Measurements from ENCODE around the gene APBA3. TPM values are rescaled to one million over a fixed set of nuclear protein-coding genes. Genes with fewer than 3 reads are reported as not detected.
"Not testable (repeated sequence)": the region's sequence is repeated elsewhere in the genome, so short reads cannot be mapped to it uniquely, and the experiment has no call there.

APBA3 gene
- total RNA-seq, 2 experiments from 2014 or later = 54.5 to 61.9 TPM

GRCh38 chr19:3765121-3765520 lies 3.6 kb upstream of the APBA3 start:
- Mint-ChIP-seq H3K27ac (no peak overlapping the region), H3K4me1 (peaks cover 25% of the 10 kb centered on the region)

DNA sequence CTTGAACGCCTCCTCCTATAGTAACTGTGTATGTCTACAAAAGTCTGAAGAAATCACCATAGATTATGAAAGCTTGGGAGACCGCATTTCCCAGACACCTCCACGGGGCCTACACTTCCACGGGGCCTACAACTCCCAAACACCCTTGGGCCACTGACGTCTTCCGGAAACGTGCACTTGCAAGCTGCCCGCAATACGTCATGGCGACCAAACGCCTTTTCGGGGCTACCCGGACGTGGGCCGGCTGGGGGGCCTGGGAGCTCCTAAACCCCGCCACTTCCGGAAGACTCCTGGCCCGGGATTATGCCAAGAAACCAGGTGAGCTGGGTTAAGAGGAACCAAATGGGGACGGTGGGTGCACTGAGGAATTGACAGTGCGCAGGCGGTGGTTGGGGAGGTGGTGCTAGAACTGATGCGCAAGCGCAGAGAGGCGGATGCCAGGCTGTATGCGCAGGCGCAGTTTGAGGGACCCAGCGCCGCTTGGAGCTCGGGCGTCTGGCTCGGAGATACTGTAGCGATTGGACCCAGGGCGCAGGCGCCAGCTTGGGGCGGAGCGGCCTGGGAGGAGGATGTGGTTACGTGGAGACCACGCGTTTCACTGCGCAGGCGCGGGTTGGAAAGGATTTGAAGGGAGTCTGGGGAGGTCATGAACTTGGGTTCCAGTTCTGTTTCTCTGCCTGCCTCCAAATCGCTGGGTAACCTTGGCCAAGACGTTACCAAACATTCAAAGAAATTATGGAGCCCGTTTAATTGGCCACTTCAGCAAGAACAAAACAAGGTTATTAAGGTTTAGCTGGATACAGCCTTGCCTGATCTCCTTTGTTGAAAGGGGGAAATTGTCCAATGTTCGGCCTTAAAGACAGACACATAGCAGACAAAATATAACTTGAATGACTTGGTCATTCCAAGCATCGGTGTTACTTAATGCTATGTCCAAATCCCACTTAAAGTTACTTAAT lies 1.3 kb upstream of the APBA3 start, which contains the start of gene MRPL54:
MRPL54 (plus strand) TSS at position 182 of the 959 bp plus-strand sequence; CDS start at position 201, 19 bp downstream.
- peaks cover 22% of the 10 kb centered on the region for H3K4me1 Mint-ChIP-seq
- H3K4me3 Mint-ChIP-seq = peak within 1 kb of the TSS; percentile 99
- H3K36me3 Mint-ChIP-seq = peaks cover 13% of the 10 kb centered on the region
- peaks cover 1% of the 10 kb centered on the region for H3K9me3 Mint-ChIP-seq
- DNase-seq (peak; percentile 99), ATAC-seq (ENCODE audit: low read depth) (peak; percentile 84)
- no peaks in the 10 kb centered on the region for H3K27me3 Mint-ChIP-seq
- peak within 1 kb of the TSS; percentile 100 for H3K27ac Mint-ChIP-seq
- POLR2A ChIA-PET = interaction anchor here (0.6 to 4.1 kb wide), 18 partner anchors 8 to 328 kb away, joined by 3 to 54 read pairs (median 4); partner anchors contain the start of gene EEF2

More at GRCh38 chr19:3765121-3765520, 3.6 kb upstream of the APBA3 start:
- POLR2A ChIA-PET = no interaction called here
- Mint-ChIP-seq H3K4me3 (no peak overlapping the region), H3K36me3 (peaks cover 16% of the 10 kb centered on the region), H3K27me3 (no peaks in the 10 kb centered on the region), H3K9me3 (peaks cover 1% of the 10 kb centered on the region)
- no peak for ATAC-seq (ENCODE audit: low read depth)
- DNase-seq = no peak

GRCh38 chr19:3762130-3762473 lies 610 bp upstream of the APBA3 start:
- DNase-seq (no peak), ATAC-seq (ENCODE audit: low read depth) (no peak)
- Mint-ChIP-seq H3K27ac (peak overlapping the region; percentile 100), H3K4me1 (peaks cover 22% of the 10 kb centered on the region), H3K36me3 (peaks cover 13% of the 10 kb centered on the region), H3K4me3 (peak overlapping the region; percentile 99), H3K27me3 (no peaks in the 10 kb centered on the region), H3K9me3 (peaks cover 1% of the 10 kb centered on the region)
- POLR2A ChIA-PET = interaction anchor here (0.6 to 4.1 kb wide), 13 partner anchors 9 to 553 kb away, joined by 3 to 54 read pairs (median 6); partner anchors contain the start of gene EEF2

DNA sequence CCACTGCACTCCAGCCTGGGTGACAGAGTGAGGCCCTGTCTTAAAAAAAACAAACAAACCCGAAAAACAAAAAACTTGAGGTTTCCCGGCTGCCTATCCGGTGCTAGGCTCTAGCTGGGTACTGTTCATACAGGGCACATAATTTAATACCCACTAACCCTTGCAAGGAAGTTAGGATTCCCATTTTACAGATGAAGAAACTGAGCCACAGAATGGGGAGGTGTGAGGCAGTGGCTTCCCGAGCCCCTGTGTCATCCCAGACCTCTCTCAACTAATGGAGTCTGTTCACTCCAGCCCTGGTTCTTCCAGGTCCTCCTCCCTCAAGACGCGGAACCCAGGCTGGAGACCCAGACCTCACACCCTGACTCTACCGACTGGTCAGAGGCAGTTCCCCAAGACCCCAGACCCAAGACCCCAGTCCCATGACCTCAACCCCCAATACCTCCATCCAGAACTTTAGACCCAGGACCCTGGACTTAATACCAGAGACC lies 576 bp downstream of the APBA3 start:
- DNase-seq (no peak), ATAC-seq (ENCODE audit: low read depth) (no peak)
- H3K4me1 Mint-ChIP-seq = peaks cover 17% of the 10 kb centered on the region
- H3K27ac Mint-ChIP-seq = peak overlapping the region; percentile 98
- H3K36me3 Mint-ChIP-seq = peaks cover 6% of the 10 kb centered on the region
- peaks cover 1% of the 10 kb centered on the region for H3K9me3 Mint-ChIP-seq
- POLR2A ChIA-PET = interaction anchor here (0.6 to 4.1 kb wide), 5 partner anchors 21 to 101 kb away, joined by 3 to 54 read pairs (median 16); no protein-coding TSS in a partner anchor
- no peaks in the 10 kb centered on the region for H3K27me3 Mint-ChIP-seq
- H3K4me3 Mint-ChIP-seq = peak overlapping the region; percentile 99

GRCh38 chr19:3759482-3760254 lies 1.8 kb downstream of the APBA3 start:
- H3K4me3 Mint-ChIP-seq = peak overlapping the region; percentile 40
- H3K27ac Mint-ChIP-seq = no peak overlapping the region
- POLR2A ChIA-PET = interaction anchor here (3.3 to 4.1 kb wide), 2 partner anchors 53 to 61 kb away, joined by 47 to 54 read pairs; no protein-coding TSS in a partner anchor
- H3K9me3 Mint-ChIP-seq = peaks cover 1% of the 10 kb centered on the region
- H3K36me3 Mint-ChIP-seq = peaks cover 9% of the 10 kb centered on the region
- H3K27me3 Mint-ChIP-seq = no peaks in the 10 kb centered on the region
- peaks cover 23% of the 10 kb centered on the region for H3K4me1 Mint-ChIP-seq
- ATAC-seq (ENCODE audit: low read depth) (no peak), DNase-seq (no peak)

DNA sequence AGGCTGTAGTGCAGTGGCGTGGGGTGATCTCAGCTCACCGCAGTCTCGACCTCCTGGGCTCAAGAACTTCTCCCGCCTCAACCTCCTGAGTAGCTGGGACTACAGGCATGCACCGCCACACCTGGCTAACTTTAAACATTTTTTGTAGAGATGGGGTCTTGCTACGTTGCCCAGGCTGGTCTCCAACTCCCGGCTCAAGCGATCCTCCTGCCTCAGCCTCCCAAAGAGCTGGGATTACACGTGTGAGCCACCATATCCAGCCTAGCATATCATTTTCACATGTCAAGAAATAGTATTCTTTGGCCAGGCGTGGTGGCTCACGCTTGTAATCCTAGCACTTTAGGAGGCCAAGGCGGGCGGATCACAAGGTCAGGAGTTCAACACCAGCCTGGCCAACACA lies 3.2 kb downstream of the APBA3 start:
- H3K9me3 Mint-ChIP-seq = not testable (repeated sequence)
- peaks cover 24% of the 10 kb centered on the region for H3K4me1 Mint-ChIP-seq

DNA sequence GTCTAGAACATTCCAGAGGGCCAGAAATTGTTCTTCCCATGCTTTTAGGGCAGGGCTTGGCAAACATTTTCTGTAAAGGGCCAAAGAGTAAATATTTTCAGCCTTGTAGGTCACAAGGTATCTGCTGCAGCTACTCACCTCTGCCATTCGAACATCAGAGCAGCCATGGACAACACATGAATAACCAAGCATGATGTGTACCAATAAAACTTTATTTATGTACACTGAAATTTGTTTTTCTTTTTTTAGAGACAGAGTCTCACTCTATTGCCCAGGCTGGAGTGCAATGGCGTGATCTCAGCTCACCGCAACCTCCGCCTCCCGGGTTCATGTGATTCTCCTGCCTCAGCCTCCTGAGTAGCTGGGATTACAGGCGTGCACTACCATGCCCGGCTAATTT lies 3.8 kb downstream of the APBA3 start:
- H3K27ac Mint-ChIP-seq; ATAC-seq (ENCODE audit: low read depth); H3K27me3 Mint-ChIP-seq; H3K4me3 Mint-ChIP-seq; H3K9me3 Mint-ChIP-seq; DNase-seq: not testable (repeated sequence)
- POLR2A ChIA-PET = interaction anchor here (1.1 kb wide), 1 partner anchor 12 kb away, joined by 5 read pairs; no protein-coding TSS in a partner anchor
- Mint-ChIP-seq H3K4me1 (peaks cover 18% of the 10 kb centered on the region), H3K36me3 (peaks cover 11% of the 10 kb centered on the region)

More for the DNA sequence above, 3.2 kb downstream of the APBA3 start:
- H3K4me3 Mint-ChIP-seq; H3K27ac Mint-ChIP-seq; H3K27me3 Mint-ChIP-seq; POLR2A ChIA-PET; ATAC-seq (ENCODE audit: low read depth); DNase-seq; H3K36me3 Mint-ChIP-seq: not testable (repeated sequence)

DNA sequence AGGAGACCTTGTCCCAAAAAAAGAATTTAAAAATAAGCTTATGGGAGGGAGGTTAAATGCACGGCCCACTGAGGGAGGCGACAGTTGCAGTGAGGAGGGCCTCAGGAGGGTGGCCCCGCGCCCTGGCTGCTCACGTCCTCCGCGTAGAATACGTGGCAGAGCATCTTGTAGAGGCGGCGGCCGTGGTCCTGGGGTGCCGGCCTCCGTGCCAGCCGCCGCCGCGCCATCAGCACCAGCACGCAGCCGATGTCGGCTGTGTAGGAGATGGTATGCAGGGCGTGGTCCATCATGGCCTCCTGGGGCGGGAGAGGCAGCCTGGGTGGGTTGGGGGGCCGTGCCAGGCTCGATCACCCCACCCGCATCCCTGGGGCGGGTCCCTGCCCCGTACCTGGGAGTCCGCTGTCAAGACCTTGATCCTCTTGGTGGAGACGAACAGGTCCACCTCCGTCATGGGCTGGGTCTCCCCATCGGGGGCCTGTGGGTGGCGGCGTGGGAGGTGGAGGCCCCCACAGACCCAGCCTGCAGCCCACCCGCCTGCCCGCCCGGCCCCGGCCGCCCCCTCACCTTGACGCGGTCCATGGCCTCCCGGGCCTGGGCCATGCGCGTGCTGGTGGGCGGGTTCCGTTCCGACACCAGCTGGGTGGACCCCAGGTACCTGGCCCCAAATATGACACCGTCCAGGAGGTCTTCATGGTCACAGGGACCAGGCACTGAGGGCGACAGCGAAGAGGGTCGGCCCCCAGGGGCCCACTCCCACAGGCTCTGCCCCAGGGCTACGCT lies 7.7 kb downstream of the APBA3 start:
- no peaks in the 10 kb centered on the region for H3K9me3 Mint-ChIP-seq
- DNase-seq = no peak
- peaks cover 27% of the 10 kb centered on the region for H3K36me3 Mint-ChIP-seq
- H3K4me3 Mint-ChIP-seq = no peak overlapping the region
- H3K27ac Mint-ChIP-seq = no peak overlapping the region
- ATAC-seq (ENCODE audit: low read depth) = no peak
- no peaks in the 10 kb centered on the region for H3K27me3 Mint-ChIP-seq
- peaks cover 9% of the 10 kb centered on the region for H3K4me1 Mint-ChIP-seq
- POLR2A ChIA-PET = no interaction called here

GRCh38 chr19:3752492-3752891 lies 9.0 kb downstream of the APBA3 start:
- no peaks in the 10 kb centered on the region for H3K27me3 Mint-ChIP-seq
- H3K4me3 Mint-ChIP-seq = no peak overlapping the region
- POLR2A ChIA-PET = no interaction called here
- ATAC-seq (ENCODE audit: low read depth) (no peak), DNase-seq (no peak)
- no peaks in the 10 kb centered on the region for H3K9me3 Mint-ChIP-seq
- peaks cover 9% of the 10 kb centered on the region for H3K4me1 Mint-ChIP-seq
- no peak overlapping the region for H3K27ac Mint-ChIP-seq
- H3K36me3 Mint-ChIP-seq = peaks cover 27% of the 10 kb centered on the region

DNA sequence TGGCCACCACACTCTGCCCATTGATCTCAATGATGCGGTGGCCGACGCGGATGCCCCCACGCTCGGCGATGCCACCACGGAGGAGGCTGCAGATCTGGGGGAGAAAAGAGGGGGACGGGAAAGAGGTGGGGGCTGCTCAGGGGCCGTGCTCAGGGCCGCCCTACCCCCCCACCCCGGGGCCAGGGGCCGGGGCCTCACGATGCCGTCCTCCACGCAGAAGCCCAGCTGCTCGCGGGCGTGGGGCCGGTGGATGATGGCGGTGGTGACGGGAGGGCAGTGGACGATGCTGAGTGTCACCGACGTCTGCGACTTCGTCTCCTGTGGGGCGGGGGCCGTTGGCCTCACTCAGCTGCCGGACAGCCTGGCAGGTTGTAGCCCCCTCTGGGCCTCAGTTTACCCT lies 10.3 kb downstream of the APBA3 start:
- peaks cover 27% of the 10 kb centered on the region for H3K36me3 Mint-ChIP-seq
- POLR2A ChIA-PET = no interaction called here
- ATAC-seq (ENCODE audit: low read depth) (no peak), DNase-seq (no peak)
- no peaks in the 10 kb centered on the region for H3K9me3 Mint-ChIP-seq
- H3K27ac Mint-ChIP-seq = no peak overlapping the region
- no peak overlapping the region for H3K4me3 Mint-ChIP-seq
- H3K4me1 Mint-ChIP-seq = peaks cover 7% of the 10 kb centered on the region
- no peaks in the 10 kb centered on the region for H3K27me3 Mint-ChIP-seq

DNA sequence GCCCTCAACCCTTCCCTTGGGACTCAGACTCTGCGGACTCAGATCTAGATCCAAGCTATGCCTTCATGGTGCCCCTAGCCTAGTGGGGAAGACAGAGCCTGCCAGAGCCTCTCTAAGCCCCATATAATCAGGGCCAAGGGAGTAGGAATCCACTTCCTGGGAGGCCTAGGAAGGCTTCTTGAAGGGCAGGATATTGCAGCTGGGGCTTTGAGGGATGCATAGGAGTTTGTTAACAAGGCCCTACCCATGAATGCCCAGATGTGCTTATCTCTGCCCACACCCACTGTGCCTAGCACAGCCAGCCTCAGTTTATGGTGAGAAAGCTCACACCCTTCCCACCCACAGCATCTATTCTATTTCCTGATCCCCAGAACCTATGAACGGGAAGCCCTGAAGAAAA lies 11.3 kb downstream of the APBA3 start:
- no peaks in the 10 kb centered on the region for H3K27me3 Mint-ChIP-seq
- POLR2A ChIA-PET = no interaction called here
- ATAC-seq (ENCODE audit: low read depth) = no peak
- no peak overlapping the region for H3K4me3 Mint-ChIP-seq
- H3K4me1 Mint-ChIP-seq = peaks cover 4% of the 10 kb centered on the region
- no peaks in the 10 kb centered on the region for H3K9me3 Mint-ChIP-seq
- H3K36me3 Mint-ChIP-seq = peaks cover 27% of the 10 kb centered on the region
- no peak overlapping the region for H3K27ac Mint-ChIP-seq
- no peak for DNase-seq

DNA sequence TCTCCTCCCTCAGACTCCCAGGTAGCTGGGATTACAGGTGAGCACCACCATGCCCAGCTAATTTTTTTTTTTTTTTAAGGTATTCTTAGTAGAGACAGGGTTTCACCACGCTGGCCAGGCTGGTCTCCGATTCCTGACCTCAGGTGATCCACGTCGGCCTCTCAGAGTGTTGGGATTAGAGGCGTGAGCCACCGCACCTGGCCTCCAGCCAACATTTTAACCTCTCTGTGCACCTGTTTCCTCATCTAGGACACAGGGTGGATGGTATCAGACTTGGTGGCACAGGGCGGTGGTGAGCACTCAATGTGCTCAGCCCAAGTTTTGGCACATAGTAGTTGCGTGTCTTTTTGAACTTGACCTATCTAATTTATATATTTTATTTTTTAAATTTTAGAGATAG lies 12.5 kb downstream of the APBA3 start:
- no peak overlapping the region for H3K27ac Mint-ChIP-seq
- POLR2A ChIA-PET = interaction anchor here (0.5 kb wide), 1 partner anchor 17 kb away, joined by 3 read pairs; no protein-coding TSS in a partner anchor

More for the DNA sequence above, 12.5 kb downstream of the APBA3 start:
- no peaks in the 10 kb centered on the region for H3K4me1 Mint-ChIP-seq
- H3K9me3 Mint-ChIP-seq = no peaks in the 10 kb centered on the region
- H3K4me3 Mint-ChIP-seq = no peak overlapping the region
- ATAC-seq (ENCODE audit: low read depth) (no peak), DNase-seq (no peak)
- H3K36me3 Mint-ChIP-seq = peaks cover 24% of the 10 kb centered on the region
- no peaks in the 10 kb centered on the region for H3K27me3 Mint-ChIP-seq

Data from activated naive CD8-positive, alpha-beta T cell treated with anti-CD3 and anti-CD28 coated beads, Interleukin-2, amount 10 ng/mL, durations not matched to agents 7 days and 5 days (primary cell).